GM18517 (cell line): ENCODE results near the gene CACNA1B.
"Not testable (repeated sequence)": the region's sequence is repeated elsewhere in the genome, so short reads cannot be mapped to it uniquely, and the experiment has no call there.

ENCODE experiments used
- ATAC-seq: cut with Tn5 transposase; IDR thresholded peaks from one replicate; pipeline ENCODE4 v1.9.1; 2021; ENCODE audit warnings: mild to moderate bottlenecking, moderate library complexity; ENCODE audit not compliant: unreplicated experiment

The CACNA1B gene

GRCh38 chr9:137884547-137884946 is 7.0 kb downstream of the CACNA1B start:
- ATAC-seq = not testable (repeated sequence)

DNA sequence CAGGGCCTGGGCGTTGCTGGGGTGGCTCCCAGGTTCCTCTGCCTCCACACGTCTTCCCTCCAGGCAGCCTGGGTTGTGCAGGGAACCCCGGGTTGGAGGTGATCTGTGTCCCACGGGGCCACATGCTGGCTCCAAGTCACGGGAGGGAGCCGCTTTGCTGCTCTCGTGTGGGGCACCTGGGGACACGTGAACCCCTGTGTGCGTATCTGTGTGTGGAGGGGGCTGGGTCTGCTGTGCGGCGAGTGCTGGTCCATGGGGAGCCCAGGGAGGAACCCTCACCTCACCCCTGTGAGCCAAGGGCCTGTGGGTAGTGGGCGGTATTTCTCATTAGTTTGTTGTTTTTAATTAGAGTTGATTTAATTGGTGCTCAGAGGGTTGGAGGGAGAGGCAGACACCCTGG is 7.5 kb downstream of the CACNA1B start:
- ATAC-seq = not testable (repeated sequence)

GRCh38 chr9:137888621-137889020 is 11.0 kb downstream of the CACNA1B start:
- ATAC-seq = not testable (repeated sequence)

GRCh38 chr9:137889966-137890365 is 12.4 kb downstream of the CACNA1B start:
- ATAC-seq = not testable (repeated sequence)

GRCh38 chr9:137890768-137891587 is 13.4 kb downstream of the CACNA1B start:
- ATAC-seq = not testable (repeated sequence)

GRCh38 chr9:137891588-137892423 is 14.2 kb downstream of the CACNA1B start:
- ATAC-seq = no peak

DNA sequence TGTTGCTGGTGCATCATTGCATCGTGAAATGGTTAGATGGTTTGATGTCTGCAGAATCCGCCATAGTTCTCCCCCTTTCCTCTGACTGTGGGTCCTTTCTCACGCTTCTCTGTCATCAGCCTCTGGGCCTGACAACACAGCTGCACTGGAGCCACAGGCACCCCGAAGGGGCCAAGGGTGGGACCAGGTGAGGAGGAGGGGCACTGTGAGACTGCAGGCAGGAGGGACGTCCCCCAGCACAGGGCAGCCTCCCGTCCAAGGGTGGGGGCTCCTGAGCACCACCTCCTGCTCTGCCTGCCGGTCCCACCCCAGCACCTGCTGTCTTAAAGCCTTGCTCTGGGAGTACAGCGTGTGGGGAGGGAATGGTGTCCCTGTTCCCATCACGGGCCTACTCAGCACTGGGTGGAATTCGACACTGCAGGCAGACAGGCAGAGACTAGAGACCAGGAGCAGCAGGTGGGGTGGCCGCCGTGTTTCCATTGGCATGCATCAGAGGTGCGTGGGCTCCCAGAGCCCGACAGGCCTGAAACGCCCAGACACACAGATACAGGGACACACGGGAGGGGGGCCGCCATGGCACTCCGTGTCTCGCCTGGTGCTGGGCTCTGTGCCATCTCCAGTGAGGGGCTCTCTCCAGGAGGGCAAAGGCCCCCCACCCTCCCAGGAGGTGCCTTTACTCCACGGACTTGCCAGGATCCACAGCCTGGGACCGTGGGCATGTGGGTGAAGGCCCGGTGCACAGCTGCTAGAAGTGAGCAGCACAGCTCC is 15.0 kb downstream of the CACNA1B start:
- ATAC-seq = no peak

GRCh38 chr9:137893670-137894069 is 16.1 kb downstream of the CACNA1B start:
- no peak for ATAC-seq

GRCh38 chr9:137899551-137900360 is 22.2 kb downstream of the CACNA1B start:
- no peak for ATAC-seq

DNA sequence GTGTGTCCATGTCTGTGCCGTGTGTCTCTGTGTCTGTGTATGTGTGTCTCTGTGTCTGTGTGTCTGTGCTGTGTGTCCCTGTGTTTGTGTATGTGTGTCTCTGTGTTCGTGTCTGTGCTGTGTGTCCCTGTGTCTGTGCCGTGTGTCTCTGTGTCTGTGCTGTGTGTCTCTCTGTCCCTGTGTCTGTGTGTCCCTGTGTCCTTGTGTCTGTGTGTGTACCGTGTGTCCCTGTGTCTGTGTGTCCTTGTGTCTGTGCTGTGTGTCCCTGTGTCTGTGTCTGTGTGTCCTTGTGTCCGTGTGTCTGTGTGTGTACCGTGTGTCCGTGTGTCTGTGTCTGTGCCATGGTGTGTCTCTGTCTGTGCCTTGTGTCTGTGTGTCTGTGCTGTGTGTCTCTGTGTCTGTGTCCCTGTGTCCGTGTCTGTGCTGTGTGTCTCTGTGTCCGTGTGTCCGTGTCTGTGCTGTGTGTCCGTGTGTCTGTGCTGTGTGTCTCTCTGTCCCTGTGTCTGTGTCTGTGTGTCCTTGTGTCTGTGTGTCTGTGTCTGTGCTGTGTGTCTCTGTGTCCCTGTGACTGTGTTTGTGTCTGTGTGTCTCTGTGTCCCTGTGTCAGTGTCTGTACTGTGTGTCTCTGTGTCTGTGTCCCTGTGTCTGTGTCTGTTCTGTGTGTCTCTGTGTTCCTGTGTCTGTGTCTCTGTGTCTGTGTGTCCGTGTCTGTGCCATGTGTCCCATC is 23.2 kb downstream of the CACNA1B start:
- ATAC-seq = no peak

GRCh38 chr9:137902646-137903045 is 25.1 kb downstream of the CACNA1B start:
- no peak for ATAC-seq

- ATAC-seq = no peak
These were observed 28.2 kb downstream of the CACNA1B start for GRCh38 chr9:137905740-137906139.

DNA sequence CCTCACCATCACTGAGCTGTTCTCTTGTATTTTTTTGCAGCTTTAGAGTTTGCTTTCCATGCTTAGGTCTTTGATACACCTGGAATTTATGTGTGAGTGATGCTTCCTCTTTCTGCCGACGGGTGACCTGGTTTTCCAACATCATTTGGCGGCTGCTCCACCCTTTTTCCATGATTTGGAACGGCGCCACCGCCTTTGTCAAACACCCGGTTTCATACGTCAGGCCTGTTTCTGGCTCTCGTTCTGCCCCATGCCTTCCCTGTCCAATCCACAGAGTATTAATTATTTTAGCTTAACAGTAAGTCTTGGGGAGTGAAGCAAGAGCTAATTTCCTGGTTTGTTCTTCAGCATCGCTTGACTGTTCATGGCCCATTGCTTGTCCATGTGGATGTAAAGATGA is 30.2 kb downstream of the CACNA1B start:
- ATAC-seq = no peak

- ATAC-seq = no peak
These were observed 35.1 kb downstream of the CACNA1B start for GRCh38 chr9:137912671-137913070.

- ATAC-seq = no peak
These were observed 35.5 kb downstream of the CACNA1B start for GRCh38 chr9:137913132-137913531.

- no peak for ATAC-seq
These were observed 36.5 kb downstream of the CACNA1B start for GRCh38 chr9:137913771-137914767.

DNA sequence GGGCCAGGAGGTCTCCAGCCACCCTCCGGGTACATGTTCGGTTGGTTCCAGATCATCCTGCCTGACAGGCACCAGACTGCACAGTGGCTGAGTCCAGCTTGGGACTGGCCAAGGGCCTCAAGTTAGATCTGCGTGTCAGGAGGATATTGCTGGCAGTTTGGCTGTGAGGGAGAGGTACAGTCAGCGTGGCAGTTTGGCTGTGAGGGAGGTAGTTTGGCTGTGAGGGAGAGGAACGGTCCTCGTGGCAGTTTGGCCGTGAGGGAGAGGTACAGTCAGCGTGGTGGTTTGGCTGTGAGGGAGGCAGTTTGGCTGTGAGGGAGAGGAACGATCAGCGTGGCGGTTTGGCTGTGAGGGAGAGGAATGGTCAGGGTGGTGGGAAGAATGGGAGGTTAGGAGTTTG is 39.0 kb downstream of the CACNA1B start:
- no peak for ATAC-seq

DNA sequence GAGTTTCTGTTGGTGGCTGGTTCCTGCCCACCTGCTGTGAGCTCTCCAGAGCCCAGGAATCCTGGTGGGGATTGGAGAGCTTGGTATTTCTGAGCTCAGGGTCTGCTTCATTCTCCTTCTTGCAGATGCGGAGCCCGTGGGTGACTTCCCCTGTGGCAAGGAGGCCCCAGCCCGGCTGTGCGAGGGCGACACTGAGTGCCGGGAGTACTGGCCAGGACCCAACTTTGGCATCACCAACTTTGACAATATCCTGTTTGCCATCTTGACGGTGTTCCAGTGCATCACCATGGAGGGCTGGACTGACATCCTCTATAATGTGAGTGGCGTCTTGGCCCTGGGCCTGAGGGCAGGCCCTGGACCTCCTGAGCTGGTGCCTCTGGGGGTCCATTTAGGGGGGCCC is 39.5 kb downstream of the CACNA1B start:
- ATAC-seq = no peak
